HG03520 (cell line): Measurements from ENCODE around the gene GJB1.
A peak's percentile ranks its signal among the peaks of the same experiment; 100 is the strongest.
"Not testable (repeated sequence)": the region's sequence is repeated elsewhere in the genome, so short reads cannot be mapped to it uniquely, and the experiment has no call there.

ENCODE experiments used
- ATAC-seq: cut with Tn5 transposase; IDR thresholded peaks from one replicate; pipeline ENCODE4 v1.9.1; 2021; ENCODE audit warnings: mild to moderate bottlenecking, moderate library complexity; ENCODE audit not compliant: unreplicated experiment

GJB1 gene

GRCh38 chrX:71222929-71223328 is at the start of gene GJB1:
TSS of gene GJB1 (plus strand) at chrX:71223224. CDS start at chrX:71223708, 484 bp downstream.
- no peak for ATAC-seq

GRCh38 chrX:71173440-71173839 is 49.6 kb upstream of the GJB1 start:
- no peak for ATAC-seq

- no peak for ATAC-seq
These were observed 48.2 kb upstream of the GJB1 start for GRCh38 chrX:71174795-71175194.

GRCh38 chrX:71175531-71175930 is 47.5 kb upstream of the GJB1 start:
- ATAC-seq = no peak

GRCh38 chrX:71177327-71177726 is 45.7 kb upstream of the GJB1 start:
- no peak for ATAC-seq

- ATAC-seq = no peak
These were observed 44.1 kb upstream of the GJB1 start for GRCh38 chrX:71178908-71179307.

- ATAC-seq = not testable (repeated sequence)
These were observed 42.3 kb upstream of the GJB1 start for GRCh38 chrX:71180579-71181265.

GRCh38 chrX:71181558-71181909 is 41.5 kb upstream of the GJB1 start:
- ATAC-seq = peak; percentile 17

- ATAC-seq = peak; percentile 86
These were observed 40.9 kb upstream of the GJB1 start for GRCh38 chrX:71181910-71182799.

GRCh38 chrX:71182871-71183270 is 40.2 kb upstream of the GJB1 start:
- ATAC-seq = no peak

GRCh38 chrX:71183341-71183740 is 39.7 kb upstream of the GJB1 start:
- no peak for ATAC-seq

GRCh38 chrX:71184092-71184491 is 38.9 kb upstream of the GJB1 start:
- ATAC-seq = no peak

GRCh38 chrX:71184803-71185495 is 38.1 kb upstream of the GJB1 start:
- no peak for ATAC-seq

GRCh38 chrX:71191248-71191647 is 31.8 kb upstream of the GJB1 start:
- no peak for ATAC-seq

- ATAC-seq = peak; percentile 40
These were observed 26.9 kb upstream of the GJB1 start for GRCh38 chrX:71195964-71196649.

- peak; percentile 56 for ATAC-seq
These were observed 25.0 kb upstream of the GJB1 start for GRCh38 chrX:71198066-71198465.

GRCh38 chrX:71199252-71200008 is 23.6 kb upstream of the GJB1 start:
- ATAC-seq = no peak

GRCh38 chrX:71210816-71211215 is 12.2 kb upstream of the GJB1 start:
- no peak for ATAC-seq

- ATAC-seq = no peak
These were observed 10.5 kb upstream of the GJB1 start for GRCh38 chrX:71212536-71212935.

GRCh38 chrX:71214152-71214551 is 8.9 kb upstream of the GJB1 start:
- no peak for ATAC-seq
